GM12875 (cell line): ENCODE results near the gene KCNG2.

ENCODE experiments used
- H3K4me3 ChIP-seq: one replicate; pipeline ENCODE4 v1.5.1; 2011; ENCODE audit warnings: low read depth, low read length, control low read depth
- TF ChIP-seq, protein P1 (sequence below): IDR thresholded peaks from 2 replicates; pipeline ENCODE4 v1.5.1; 2011; ENCODE audit warnings: low read depth, mild to moderate bottlenecking, control low read depth, inconsistent platforms, low read length, moderate library complexity, borderline replicate concordance; ENCODE audit not compliant: insufficient read depth

KCNG2 gene

DNA sequence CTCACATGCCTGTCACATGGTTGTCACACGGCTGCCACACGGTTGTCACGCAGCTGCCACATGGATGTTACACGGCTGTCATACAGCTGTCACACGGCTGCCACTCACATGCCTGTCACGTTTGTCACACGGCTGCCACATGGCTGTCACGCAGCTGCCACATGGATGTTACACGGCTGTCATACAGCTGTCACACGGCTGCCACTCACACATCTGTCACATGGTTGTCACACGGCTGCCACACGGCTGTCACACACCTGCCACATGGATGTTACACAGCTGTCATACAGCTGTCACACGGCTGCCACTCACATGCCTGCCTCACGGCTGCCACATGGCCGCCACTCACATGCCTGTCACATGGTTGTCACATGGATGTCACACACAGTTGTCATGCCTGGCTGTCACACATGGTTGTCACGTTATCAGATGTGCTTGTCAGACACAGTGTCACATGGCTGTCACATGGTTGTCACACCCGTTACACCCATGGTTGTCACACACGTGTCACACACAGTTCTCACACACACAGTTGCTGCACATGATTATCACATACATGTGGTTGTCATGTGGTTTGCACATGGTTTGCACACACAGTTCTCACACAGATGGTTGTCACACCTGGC is 19.4 kb downstream of the KCNG2 start:
- TF ChIP-seq, protein P1, sequence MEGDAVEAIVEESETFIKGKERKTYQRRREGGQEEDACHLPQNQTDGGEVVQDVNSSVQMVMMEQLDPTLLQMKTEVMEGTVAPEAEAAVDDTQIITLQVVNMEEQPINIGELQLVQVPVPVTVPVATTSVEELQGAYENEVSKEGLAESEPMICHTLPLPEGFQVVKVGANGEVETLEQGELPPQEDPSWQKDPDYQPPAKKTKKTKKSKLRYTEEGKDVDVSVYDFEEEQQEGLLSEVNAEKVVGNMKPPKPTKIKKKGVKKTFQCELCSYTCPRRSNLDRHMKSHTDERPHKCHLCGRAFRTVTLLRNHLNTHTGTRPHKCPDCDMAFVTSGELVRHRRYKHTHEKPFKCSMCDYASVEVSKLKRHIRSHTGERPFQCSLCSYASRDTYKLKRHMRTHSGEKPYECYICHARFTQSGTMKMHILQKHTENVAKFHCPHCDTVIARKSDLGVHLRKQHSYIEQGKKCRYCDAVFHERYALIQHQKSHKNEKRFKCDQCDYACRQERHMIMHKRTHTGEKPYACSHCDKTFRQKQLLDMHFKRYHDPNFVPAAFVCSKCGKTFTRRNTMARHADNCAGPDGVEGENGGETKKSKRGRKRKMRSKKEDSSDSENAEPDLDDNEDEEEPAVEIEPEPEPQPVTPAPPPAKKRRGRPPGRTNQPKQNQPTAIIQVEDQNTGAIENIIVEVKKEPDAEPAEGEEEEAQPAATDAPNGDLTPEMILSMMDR: no peak
- H3K4me3 ChIP-seq: no peak overlapping the region

DNA sequence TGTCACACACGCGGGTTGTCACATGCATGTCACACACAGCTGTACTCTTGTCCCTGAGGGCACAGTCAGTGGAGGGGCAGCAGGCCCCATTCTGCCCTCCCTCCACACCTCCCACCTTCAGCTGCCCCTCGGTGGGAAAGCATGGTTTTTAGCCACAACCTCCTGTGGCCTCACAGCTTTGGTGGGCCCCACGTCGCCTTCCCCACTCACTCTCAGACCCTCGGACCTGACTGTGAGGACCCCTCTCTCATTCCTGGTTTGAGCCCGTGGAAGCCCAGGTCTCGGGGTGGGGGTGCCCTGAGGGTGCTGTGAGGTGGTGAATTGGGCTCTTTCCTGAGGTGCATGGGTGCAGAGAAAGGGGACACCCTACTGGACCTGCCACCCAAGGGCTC is 19.9 kb downstream of the KCNG2 start:
- no peak overlapping the region for H3K4me3 ChIP-seq
- TF ChIP-seq, protein P1: no peak

DNA sequence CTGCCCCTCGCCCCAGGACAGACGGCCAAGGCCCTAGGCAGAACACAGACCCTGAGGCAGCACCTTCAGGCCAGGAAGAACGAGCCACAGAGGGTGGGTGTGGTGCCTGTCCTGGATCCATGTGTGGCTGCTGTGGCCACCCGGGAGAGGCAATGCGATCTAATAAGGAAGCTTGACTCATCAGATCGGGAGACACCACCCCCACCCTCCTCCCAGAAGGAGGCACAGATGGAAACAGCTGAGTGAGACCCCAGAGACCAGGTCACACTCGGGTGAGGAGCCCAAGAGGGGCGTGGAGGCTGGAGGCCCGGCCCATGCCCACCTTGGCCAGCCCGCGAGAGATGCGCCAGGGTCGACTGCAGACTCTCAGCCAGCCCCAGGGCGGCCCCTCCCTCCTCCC is 20.3 kb downstream of the KCNG2 start:
- TF ChIP-seq, protein P1: no peak
- no peak overlapping the region for H3K4me3 ChIP-seq

DNA sequence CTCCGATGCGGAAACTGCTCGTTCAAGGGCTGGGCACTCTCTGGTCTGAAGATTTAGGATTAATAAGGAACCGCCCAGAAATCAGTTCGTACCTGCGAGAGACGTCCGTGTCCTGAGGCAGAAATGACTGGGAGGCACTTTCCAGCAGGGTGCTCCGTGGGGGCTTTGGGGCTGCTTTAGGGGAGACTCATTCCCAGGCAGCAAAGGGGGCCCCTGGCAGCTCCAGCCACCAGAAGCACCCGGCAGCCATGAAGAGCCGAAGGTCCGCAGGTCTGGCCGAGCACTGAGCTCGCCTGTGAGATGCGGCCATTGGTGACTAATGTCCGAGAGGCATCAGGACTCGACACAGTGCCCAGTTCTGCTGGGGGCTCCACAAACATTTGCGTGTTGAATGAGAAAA is 20.9 kb downstream of the KCNG2 start:
- TF ChIP-seq, protein P1: no peak

DNA sequence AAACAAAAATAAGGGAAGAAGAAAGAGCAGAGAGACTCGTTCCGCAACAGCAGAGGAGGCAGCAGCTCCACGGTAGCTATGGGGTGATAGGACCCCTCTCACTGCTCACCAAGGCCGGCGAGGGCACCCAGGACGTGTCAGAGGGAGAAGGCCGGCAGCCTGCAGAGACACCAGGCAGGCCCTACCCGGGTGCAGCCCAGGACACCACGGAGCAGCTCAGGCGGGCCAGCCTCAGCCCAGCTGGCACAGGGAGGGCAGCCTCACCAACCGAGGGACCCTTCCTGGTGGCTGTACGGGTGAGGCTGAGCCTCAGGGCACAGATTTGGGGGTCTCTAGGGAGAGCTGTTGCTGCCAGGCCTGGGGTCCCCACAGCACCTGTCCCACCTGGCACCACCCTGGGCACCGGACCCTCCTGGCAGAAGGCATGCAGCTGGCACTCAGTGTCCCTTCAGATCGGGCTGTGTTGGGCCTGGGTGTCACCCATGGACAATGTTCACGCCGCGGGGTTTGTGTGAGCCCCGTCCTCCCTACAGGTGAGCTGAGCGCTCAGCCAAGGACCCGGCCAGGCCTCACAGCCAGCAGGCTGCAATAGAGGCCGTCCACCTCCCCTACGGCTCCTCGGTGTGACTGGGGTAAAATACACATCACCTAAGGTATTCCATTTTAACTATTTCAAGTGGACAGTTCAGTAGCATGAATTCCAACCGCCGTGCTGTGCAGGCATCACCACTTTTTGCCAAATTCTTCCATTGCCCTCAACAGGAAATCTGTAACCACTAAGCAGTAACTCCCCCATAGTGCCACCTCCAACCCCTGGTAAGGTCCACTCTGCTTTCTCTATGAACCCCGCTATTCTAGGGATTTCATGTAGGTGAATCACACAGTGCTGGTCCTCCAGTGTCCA is 21.6 kb downstream of the KCNG2 start:
- TF ChIP-seq, protein P1: no peak
- no peak overlapping the region for H3K4me3 ChIP-seq

More for the DNA sequence above, 20.9 kb downstream of the KCNG2 start:
- H3K4me3 ChIP-seq: no peak overlapping the region

DNA sequence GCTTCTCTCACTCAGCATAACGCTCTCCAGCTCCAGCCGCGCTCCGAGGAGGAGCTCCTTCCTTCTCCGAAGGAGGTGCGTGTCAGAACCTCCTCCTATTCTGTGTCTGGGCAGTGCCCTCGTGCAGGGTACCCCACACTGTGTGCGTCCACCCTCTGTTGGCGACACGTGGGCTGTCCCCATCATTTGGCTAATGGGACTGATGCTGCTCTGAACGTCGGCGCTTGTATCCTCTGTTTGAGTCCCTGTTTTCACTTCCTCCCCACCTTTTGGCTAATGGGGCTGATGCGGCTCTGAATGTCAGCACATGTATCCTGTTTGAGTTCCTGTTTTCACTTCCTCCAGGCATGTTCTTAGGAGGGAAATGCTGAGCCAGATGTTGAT is 22.2 kb downstream of the KCNG2 start:
- H3K4me3 ChIP-seq: no peak overlapping the region
- TF ChIP-seq, protein P1: no peak

DNA sequence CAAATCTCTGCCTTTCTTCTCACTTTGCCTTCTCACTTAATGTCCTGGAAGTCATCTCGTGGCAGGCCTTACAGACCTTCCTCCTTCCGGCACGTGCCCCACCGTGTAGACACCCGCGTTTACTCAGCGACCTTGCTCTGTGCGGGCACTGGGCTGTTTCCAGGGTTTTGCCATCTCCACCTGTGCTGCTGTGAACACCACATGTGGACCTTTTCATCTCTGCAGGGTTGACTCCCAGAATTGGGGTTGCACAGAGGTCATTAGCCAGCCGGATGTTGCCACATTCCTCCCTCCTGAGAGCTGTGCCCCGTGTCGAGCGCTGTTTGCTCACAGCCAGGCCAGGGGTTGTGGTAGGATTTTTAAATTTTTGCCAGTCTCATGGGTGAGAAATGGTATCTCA is 25.4 kb downstream of the KCNG2 start:
- TF ChIP-seq, protein P1: no peak

More for the DNA sequence above, 25.4 kb downstream of the KCNG2 start:
- H3K4me3 ChIP-seq: no peak overlapping the region
